ENCODE data around the gene COIL. TPM values are rescaled to one million over a fixed set of nuclear protein-coding genes. Genes with fewer than 3 reads are reported as not detected.
A peak's percentile ranks its signal among the peaks of the same experiment; 100 is the strongest.

The COIL gene, protein sequence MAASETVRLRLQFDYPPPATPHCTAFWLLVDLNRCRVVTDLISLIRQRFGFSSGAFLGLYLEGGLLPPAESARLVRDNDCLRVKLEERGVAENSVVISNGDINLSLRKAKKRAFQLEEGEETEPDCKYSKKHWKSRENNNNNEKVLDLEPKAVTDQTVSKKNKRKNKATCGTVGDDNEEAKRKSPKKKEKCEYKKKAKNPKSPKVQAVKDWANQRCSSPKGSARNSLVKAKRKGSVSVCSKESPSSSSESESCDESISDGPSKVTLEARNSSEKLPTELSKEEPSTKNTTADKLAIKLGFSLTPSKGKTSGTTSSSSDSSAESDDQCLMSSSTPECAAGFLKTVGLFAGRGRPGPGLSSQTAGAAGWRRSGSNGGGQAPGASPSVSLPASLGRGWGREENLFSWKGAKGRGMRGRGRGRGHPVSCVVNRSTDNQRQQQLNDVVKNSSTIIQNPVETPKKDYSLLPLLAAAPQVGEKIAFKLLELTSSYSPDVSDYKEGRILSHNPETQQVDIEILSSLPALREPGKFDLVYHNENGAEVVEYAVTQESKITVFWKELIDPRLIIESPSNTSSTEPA
- 10 to 100 TPM; 10.8 to 13.2 (median 11.4) TPM for total RNA-seq

DNA sequence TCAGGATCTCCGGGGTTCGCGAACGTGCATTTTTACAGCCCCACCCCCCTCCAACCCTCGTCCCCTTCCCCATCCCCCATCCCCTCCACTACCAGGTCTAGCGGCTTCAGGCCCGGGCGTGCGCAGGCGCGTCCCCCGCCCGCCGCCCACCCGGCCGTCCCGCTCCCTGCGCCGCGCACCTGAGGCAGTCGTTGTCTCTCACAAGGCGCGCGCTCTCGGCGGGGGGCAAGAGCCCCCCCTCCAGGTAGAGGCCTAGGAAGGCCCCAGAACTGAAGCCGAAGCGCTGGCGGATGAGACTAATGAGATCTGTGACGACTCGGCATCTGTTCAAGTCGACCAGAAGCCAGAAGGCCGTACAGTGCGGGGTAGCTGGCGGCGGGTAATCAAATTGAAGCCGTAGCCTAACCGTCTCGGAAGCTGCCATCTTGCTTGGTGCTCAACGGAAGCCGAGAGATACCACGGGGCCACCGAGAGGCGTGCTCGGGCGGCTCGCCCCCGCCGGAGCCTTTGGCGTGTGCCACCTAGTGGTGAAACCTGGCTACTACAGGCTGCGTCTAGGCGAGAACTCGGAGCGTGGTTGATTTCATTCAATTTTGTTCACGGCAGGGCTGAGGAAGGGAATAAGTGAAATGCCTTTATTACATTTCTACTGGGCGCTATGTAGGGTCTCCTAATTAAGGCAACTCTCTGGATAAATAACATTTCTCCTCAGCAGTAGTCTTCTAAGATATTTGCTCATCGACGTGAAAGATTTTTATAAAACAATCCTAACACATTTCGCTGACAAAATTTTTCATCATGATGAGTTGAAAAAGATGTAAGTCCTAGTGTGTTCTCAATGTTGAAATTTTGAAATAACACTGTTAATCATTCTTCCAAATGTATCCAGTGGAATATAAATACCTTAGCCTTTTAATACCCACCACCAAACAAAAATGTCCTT lies at the start of gene COIL:
Gene COIL (minus strand): TSS at position 455 of the 943 bp plus-strand sequence. CDS start 31 bp downstream, at position 424.
- intact Hi-C loops (cut with DNase I) = no loop called here
- no peaks in the 10 kb centered on the region for H3K27me3 ChIP-seq
- peak; percentile 52 for DNase-seq
- 7 to 10% methylated on average over 16 to 23 of the region's 59 CpGs for WGBS, 2 donors
- peak in 1 of 4 donors; percentile 20 for TF ChIP-seq POLR2A (IDR thresholded peaks at IDR 0.05)
- peak; percentile 99 to 100 (median 100) for TF ChIP-seq CTCF (IDR thresholded peaks at IDR 0.05)
- H3K36me3 ChIP-seq = peaks cover 0 to 13% (median 0%) of the 10 kb centered on the region in 3 donors
- peak within 1 kb of the TSS; percentile 87 to 94 (median 92) for H3K27ac ChIP-seq
- peaks cover 9 to 19% (median 11%) of the 10 kb centered on the region in 3 donors for H3K4me1 ChIP-seq
- no peaks in the 10 kb centered on the region for H3K9me3 ChIP-seq
- H3K4me3 ChIP-seq = peak within 1 kb of the TSS; percentile 71 to 96 (median 94)

- Histone ChIP-seq H3K4me3 (no peak overlapping the region), H3K27ac (no peak overlapping the region), H3K36me3 (peaks cover 0 to 21% (median 0%) of the 10 kb centered on the region in 3 donors), H3K9me3 (no peaks in the 10 kb centered on the region), H3K4me1 (peaks cover 0 to 23% (median 0%) of the 10 kb centered on the region in 3 donors), H3K27me3 (no peaks in the 10 kb centered on the region)
- no peak for DNase-seq
- intact Hi-C loops (cut with DNase I) = no loop called here
- WGBS, 2 donors = 60% methylated on average over 3 of the region's 3 CpGs
- no peak for TF ChIP-seq POLR2A (IDR thresholded peaks at IDR 0.05)
- no peak for TF ChIP-seq CTCF (IDR thresholded peaks at IDR 0.05)
These were observed 49.6 kb upstream of the COIL start for GRCh38 chr17:57010487-57010886.

- Histone ChIP-seq H3K27ac (no peak overlapping the region), H3K27me3 (no peaks in the 10 kb centered on the region), H3K4me3 (no peak overlapping the region), H3K36me3 (peaks cover 0 to 26% (median 0%) of the 10 kb centered on the region in 3 donors), H3K4me1 (peaks cover 0 to 22% (median 0%) of the 10 kb centered on the region in 3 donors), H3K9me3 (no peaks in the 10 kb centered on the region)
- intact Hi-C loops (cut with DNase I) = loop anchor here (10.0 kb wide), 2 partner anchors 55 to 85 kb away; no protein-coding TSS in a partner anchor
- TF ChIP-seq CTCF (IDR thresholded peaks at IDR 0.05) (peak; percentile 34 to 76 (median 67)), POLR2A (IDR thresholded peaks at IDR 0.05) (no peak)
- WGBS, 2 donors = 11 to 31% methylated on average over 5 of the region's 7 CpGs
- no peak for DNase-seq
These were observed 49.0 kb upstream of the COIL start for GRCh38 chr17:57009737-57010445.

- TF ChIP-seq CTCF (IDR thresholded peaks at IDR 0.05) (no peak), POLR2A (IDR thresholded peaks at IDR 0.05) (no peak)
- Histone ChIP-seq H3K36me3 (peaks cover 0 to 36% (median 0%) of the 10 kb centered on the region in 3 donors), H3K27me3 (no peaks in the 10 kb centered on the region), H3K4me1 (peaks cover 0 to 22% (median 0%) of the 10 kb centered on the region in 3 donors), H3K27ac (no peak overlapping the region), H3K4me3 (no peak overlapping the region), H3K9me3 (no peaks in the 10 kb centered on the region)
- no peak for DNase-seq
- intact Hi-C loops (cut with DNase I) = loop anchor here (10.0 kb wide), 2 partner anchors 56 to 86 kb away; no protein-coding TSS in a partner anchor
- WGBS, 2 donors = 75 to 86% methylated on average over 2 of the region's 2 CpGs
These were observed 48.1 kb upstream of the COIL start for GRCh38 chr17:57008958-57009357.

All from esophagus squamous epithelium (tissue), 5 donors.